Measurements from ENCODE around the gene SH3RF2. TPM values are rescaled to one million over a fixed set of nuclear protein-coding genes. Genes with fewer than 3 reads are reported as not detected.

Gene SH3RF2
- polyA plus RNA-seq, 3 donors, result 2.4 to 3.3 (median 3.0) TPM

GRCh38 chr5:145918397-145918796, 18.0 kb upstream of the SH3RF2 start:
- WGBS, 3 donors, result 85 to 96% (median 94%) methylated on average over 2 of the region's 2 CpGs

GRCh38 chr5:145919413-145919812, 17.0 kb upstream of the SH3RF2 start:
- H3K27ac ChIP-seq (ENCODE audit: low read depth, low read length), result no peak overlapping the region
- 86 to 90% (median 89%) methylated on average over 6 of the region's 6 CpGs for WGBS, 3 donors

More at GRCh38 chr5:145918397-145918796, 18.0 kb upstream of the SH3RF2 start:
- no peak overlapping the region for H3K27ac ChIP-seq (ENCODE audit: low read depth, low read length)

- H3K27ac ChIP-seq (ENCODE audit: low read depth, low read length), result no peak overlapping the region
- 72 to 87% (median 77%) methylated on average over 1 of the region's 1 CpG for WGBS, 3 donors
Measured at GRCh38 chr5:145920542-145921210, 15.7 kb upstream of the SH3RF2 start.

GRCh38 chr5:145921211-145921610, 15.2 kb upstream of the SH3RF2 start:
- no peak overlapping the region for H3K27ac ChIP-seq (ENCODE audit: low read depth, low read length)
- 80 to 92% (median 87%) methylated on average over 2 of the region's 2 CpGs for WGBS, 3 donors

GRCh38 chr5:145922059-145922458, 14.3 kb upstream of the SH3RF2 start:
- WGBS, 3 donors, result 69 to 96% (median 84%) methylated on average over 2 of the region's 2 CpGs
- no peak overlapping the region for H3K27ac ChIP-seq (ENCODE audit: low read depth, low read length)

- WGBS, 3 donors, result 93 to 97% (median 96%) methylated on average over 3 of the region's 3 CpGs
- H3K27ac ChIP-seq (ENCODE audit: low read depth, low read length), result no peak overlapping the region
Measured at GRCh38 chr5:145923405-145923804, 13.0 kb upstream of the SH3RF2 start.

GRCh38 chr5:145924849-145925248, 11.5 kb upstream of the SH3RF2 start:
- 81 to 96% (median 95%) methylated on average over 1 of the region's 1 CpG for WGBS, 3 donors
- H3K27ac ChIP-seq (ENCODE audit: low read depth, low read length), result no peak overlapping the region

- H3K27ac ChIP-seq (ENCODE audit: low read depth, low read length), result no peak overlapping the region
- WGBS, 3 donors, result 29 to 57% (median 48%) methylated on average over 1 of the region's 1 CpG
Measured at GRCh38 chr5:145925353-145925752, 11.0 kb upstream of the SH3RF2 start.

GRCh38 chr5:145925803-145926202, 10.6 kb upstream of the SH3RF2 start:
- no peak overlapping the region for H3K27ac ChIP-seq (ENCODE audit: low read depth, low read length)

- 72 to 80% (median 77%) methylated on average over 2 of the region's 2 CpGs for WGBS, 3 donors
- H3K27ac ChIP-seq (ENCODE audit: low read depth, low read length), result no peak overlapping the region
Measured at GRCh38 chr5:145931718-145932117, 4.7 kb upstream of the SH3RF2 start.

- H3K27ac ChIP-seq (ENCODE audit: low read depth, low read length), result no peak overlapping the region
- 74 to 85% (median 75%) methylated on average over 5 of the region's 5 CpGs for WGBS, 3 donors
Measured at GRCh38 chr5:145934276-145934675, 2.1 kb upstream of the SH3RF2 start.

- no peak overlapping the region for H3K27ac ChIP-seq (ENCODE audit: low read depth, low read length)
- WGBS, 3 donors, result 37 to 86% (median 84%) methylated on average over 23 of the region's 23 CpGs
Measured at GRCh38 chr5:145937432-145938250, 1.3 kb downstream of the SH3RF2 start.

- WGBS, 3 donors, result 29 to 60% (median 57%) methylated on average over 11 of the region's 11 CpGs
- no peak overlapping the region for H3K27ac ChIP-seq (ENCODE audit: low read depth, low read length)
Measured at GRCh38 chr5:145938776-145939539, 2.6 kb downstream of the SH3RF2 start.

GRCh38 chr5:145939540-145940065, 3.2 kb downstream of the SH3RF2 start:
- H3K27ac ChIP-seq (ENCODE audit: low read depth, low read length), result no peak overlapping the region
- 70 to 84% (median 81%) methylated on average over 4 of the region's 4 CpGs for WGBS, 3 donors

- no peak overlapping the region for H3K27ac ChIP-seq (ENCODE audit: low read depth, low read length)
- 48 to 91% (median 90%) methylated on average over 2 of the region's 2 CpGs for WGBS, 3 donors
Measured at GRCh38 chr5:145941096-145941447, 4.7 kb downstream of the SH3RF2 start.

- no peak overlapping the region for H3K27ac ChIP-seq (ENCODE audit: low read depth, low read length)
- WGBS, 3 donors, result 52 to 86% (median 84%) methylated on average over 3 of the region's 3 CpGs
Measured at GRCh38 chr5:145941448-145942130, 5.2 kb downstream of the SH3RF2 start.

GRCh38 chr5:145942201-145942600, 5.8 kb downstream of the SH3RF2 start:
- H3K27ac ChIP-seq (ENCODE audit: low read depth, low read length), result no peak overlapping the region
- 37 to 77% (median 70%) methylated on average over 3 of the region's 3 CpGs for WGBS, 3 donors

GRCh38 chr5:145942749-145943148, 6.4 kb downstream of the SH3RF2 start:
- no peak overlapping the region for H3K27ac ChIP-seq (ENCODE audit: low read depth, low read length)

Measured in adipose tissue (tissue), 3 donors.